T-helper 17 cell (primary cell): Measurements from ENCODE around the gene ZC3H11A. TPM values are rescaled to one million over a fixed set of nuclear protein-coding genes. Genes with fewer than 3 reads are reported as not detected.
"Not testable (repeated sequence)": the region's sequence is repeated elsewhere in the genome, so short reads cannot be mapped to it uniquely, and the experiment has no call there.

Experiments used
- ATAC-seq: fragments of 150-1000 bp; cut with Tn5 transposase; 2 replicates; pipeline ENCODE4 v1.10.0; 2021; ENCODE audit warnings: mild to moderate bottlenecking, moderate library complexity
- DNase-seq, 3 donors: peaks; one replicate each; pipeline versions ENCODE4 v3.0.0 to v3.0.0-alpha.2; 2020 to 2021
- H3K9me3 ChIP-seq: one replicate; pipeline ENCODE4 v1.7.0; 2013; ENCODE audit warnings: low read length, mild to moderate bottlenecking; ENCODE audit not compliant: control insufficient read depth, poor library complexity, severe bottlenecking
- H3K27ac Mint-ChIP-seq: one replicate; pipeline ENCODE4 v1.8.0; 2022; ENCODE audit warnings: mild to moderate bottlenecking, moderate library complexity, mixed read lengths
- H3K27me3 Mint-ChIP-seq: one replicate; pipeline ENCODE4 v1.8.0; 2022; ENCODE audit warnings: mixed read lengths
- H3K36me3 Mint-ChIP-seq: one replicate; pipeline ENCODE4 v1.8.0; 2022; ENCODE audit warnings: low read depth, mixed read lengths
- H3K4me1 Mint-ChIP-seq: one replicate; pipeline ENCODE4 v1.8.0; 2022; ENCODE audit warnings: mild to moderate bottlenecking, mixed read lengths
- H3K4me3 Mint-ChIP-seq: one replicate; pipeline ENCODE4 v1.8.0; 2022; ENCODE audit warnings: mild to moderate bottlenecking, moderate library complexity, mixed read lengths
- total RNA-seq, 4 donors: library from RNA in 2 of 4; stranded (reverse) in 2 of 4; gene quantifications; one replicate each; pipeline ENCODE4 v1.2.3 and lab custom pipeline; 2022 to 2026

The ZC3H11A gene
- total RNA-seq, 2 donors from 2014 or later: 71.8 to 80.5 TPM

DNA sequence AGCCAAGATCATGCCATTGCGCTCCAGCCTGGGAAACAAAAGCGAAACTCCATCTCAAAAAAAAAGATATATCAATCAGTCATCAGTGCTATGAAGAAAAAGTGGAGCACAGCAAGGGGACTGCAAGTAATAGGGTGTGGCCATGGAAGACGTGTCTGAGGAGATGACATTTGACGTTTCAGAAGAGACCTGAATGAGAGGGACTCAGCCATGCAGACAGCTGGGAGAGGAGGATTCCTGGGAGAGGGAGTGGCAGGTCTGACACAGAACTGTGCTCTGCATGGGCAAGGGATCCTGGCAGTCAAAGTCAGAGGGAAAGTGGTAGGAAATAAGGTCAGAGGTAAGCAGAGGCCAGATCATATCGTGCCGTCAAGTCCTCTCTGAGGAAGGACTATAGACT, 27.2 kb upstream of the ZC3H11A start:
- H3K4me1 Mint-ChIP-seq: peaks cover 43% of the 10 kb centered on the region

GRCh38 chr1:203769505-203770343, 25.7 kb upstream of the ZC3H11A start:
- ATAC-seq: no peak
- peaks cover 31% of the 10 kb centered on the region for H3K4me1 Mint-ChIP-seq

More for the DNA sequence above, 27.2 kb upstream of the ZC3H11A start:
- ATAC-seq (no peak), DNase-seq (no peak)
- Mint-ChIP-seq H3K36me3 (peaks cover 2% of the 10 kb centered on the region), H3K27me3 (no peaks in the 10 kb centered on the region), H3K4me3 (peak overlapping the region; percentile 54), H3K27ac (peak overlapping the region; percentile 87)
- no peaks in the 10 kb centered on the region for H3K9me3 ChIP-seq

DNA sequence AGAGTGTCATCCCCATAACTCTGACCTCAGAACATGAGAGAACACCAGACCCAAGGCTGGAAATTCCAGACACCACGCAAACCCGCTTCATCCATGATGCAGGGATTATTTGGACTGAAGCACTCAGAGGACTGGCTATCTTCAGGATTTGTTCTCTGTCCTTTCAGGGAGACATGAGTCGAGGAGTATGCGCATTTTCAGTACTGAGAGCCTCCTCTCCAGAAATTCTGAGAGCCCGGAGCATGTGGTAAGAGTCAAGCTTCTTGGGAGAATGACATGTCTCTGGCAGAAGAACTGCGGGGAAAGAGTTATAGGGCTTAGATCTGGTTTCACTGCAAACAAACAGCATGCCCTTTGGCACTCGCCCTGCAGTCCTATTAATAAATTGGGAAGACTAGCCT, 23.5 kb upstream of the ZC3H11A start:
- H3K4me3 Mint-ChIP-seq: no peak overlapping the region
- no peaks in the 10 kb centered on the region for H3K27me3 Mint-ChIP-seq
- peaks cover 4% of the 10 kb centered on the region for H3K36me3 Mint-ChIP-seq
- H3K9me3 ChIP-seq: no peaks in the 10 kb centered on the region
- DNase-seq: no peak
- peak overlapping the region; percentile 84 for H3K27ac Mint-ChIP-seq
- peaks cover 22% of the 10 kb centered on the region for H3K4me1 Mint-ChIP-seq
- no peak for ATAC-seq

More at GRCh38 chr1:203769505-203770343, 25.7 kb upstream of the ZC3H11A start:
- Mint-ChIP-seq H3K4me3 (no peak overlapping the region), H3K27me3 (no peaks in the 10 kb centered on the region), H3K36me3 (peaks cover 4% of the 10 kb centered on the region), H3K27ac (peak overlapping the region; percentile 87)
- no peak for DNase-seq
- H3K9me3 ChIP-seq: no peaks in the 10 kb centered on the region

GRCh38 chr1:203772836-203773235, 22.6 kb upstream of the ZC3H11A start:
- H3K9me3 ChIP-seq: no peaks in the 10 kb centered on the region
- Mint-ChIP-seq H3K27me3 (no peaks in the 10 kb centered on the region), H3K36me3 (peaks cover 4% of the 10 kb centered on the region), H3K27ac (peak overlapping the region; percentile 59), H3K4me3 (no peak overlapping the region), H3K4me1 (peaks cover 19% of the 10 kb centered on the region)
- ATAC-seq: no peak
- DNase-seq: no peak

- H3K4me3 Mint-ChIP-seq: no peak overlapping the region
- DNase-seq (no peak), ATAC-seq (no peak)
- peaks cover 2% of the 10 kb centered on the region for H3K36me3 Mint-ChIP-seq
- H3K9me3 ChIP-seq: no peaks in the 10 kb centered on the region
- H3K27me3 Mint-ChIP-seq: no peaks in the 10 kb centered on the region
- H3K4me1 Mint-ChIP-seq: peaks cover 4% of the 10 kb centered on the region
- peak overlapping the region; percentile 19 for H3K27ac Mint-ChIP-seq
Observed at GRCh38 chr1:203776636-203777035, 18.8 kb upstream of the ZC3H11A start.

DNA sequence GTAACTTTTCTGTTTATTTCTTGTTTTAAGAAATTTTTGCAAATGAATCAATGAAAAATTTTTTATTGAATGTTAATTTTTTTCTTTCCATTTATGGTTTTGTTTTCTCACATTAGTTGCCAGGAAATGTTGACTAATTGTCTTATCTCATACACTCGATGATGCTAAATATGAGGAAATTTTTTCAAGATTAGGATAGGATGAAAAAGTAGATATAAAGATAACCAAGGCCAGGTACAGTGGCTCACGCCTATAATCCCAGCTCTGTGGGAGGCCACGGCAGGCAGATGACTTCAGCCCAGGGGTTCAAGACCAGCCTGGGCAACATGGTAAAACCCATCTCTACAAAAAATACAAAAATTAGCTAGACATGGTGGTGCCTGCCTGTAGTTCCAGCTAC, 17.8 kb upstream of the ZC3H11A start:
- H3K4me3 Mint-ChIP-seq: no peak overlapping the region
- ATAC-seq (no peak), DNase-seq (no peak)
- peaks cover 4% of the 10 kb centered on the region for H3K4me1 Mint-ChIP-seq
- peaks cover 2% of the 10 kb centered on the region for H3K36me3 Mint-ChIP-seq
- H3K27me3 Mint-ChIP-seq: no peaks in the 10 kb centered on the region
- H3K9me3 ChIP-seq: no peaks in the 10 kb centered on the region
- no peak overlapping the region for H3K27ac Mint-ChIP-seq

- H3K9me3 ChIP-seq: no peaks in the 10 kb centered on the region
- Mint-ChIP-seq H3K36me3 (peaks cover 2% of the 10 kb centered on the region), H3K4me3 (no peak overlapping the region), H3K4me1 (peaks cover 4% of the 10 kb centered on the region), H3K27me3 (no peaks in the 10 kb centered on the region), H3K27ac (peak overlapping the region; percentile 39)
- no peak for ATAC-seq
- no peak for DNase-seq
Observed at GRCh38 chr1:203778146-203778545, 17.3 kb upstream of the ZC3H11A start.

GRCh38 chr1:203778789-203779188, 16.6 kb upstream of the ZC3H11A start:
- Mint-ChIP-seq H3K4me1 (peaks cover 4% of the 10 kb centered on the region), H3K36me3 (peaks cover under 1% of the 10 kb centered on the region), H3K27ac (peak overlapping the region; percentile 39), H3K4me3 (no peak overlapping the region), H3K27me3 (no peaks in the 10 kb centered on the region)
- no peaks in the 10 kb centered on the region for H3K9me3 ChIP-seq
- ATAC-seq: no peak
- no peak for DNase-seq

DNA sequence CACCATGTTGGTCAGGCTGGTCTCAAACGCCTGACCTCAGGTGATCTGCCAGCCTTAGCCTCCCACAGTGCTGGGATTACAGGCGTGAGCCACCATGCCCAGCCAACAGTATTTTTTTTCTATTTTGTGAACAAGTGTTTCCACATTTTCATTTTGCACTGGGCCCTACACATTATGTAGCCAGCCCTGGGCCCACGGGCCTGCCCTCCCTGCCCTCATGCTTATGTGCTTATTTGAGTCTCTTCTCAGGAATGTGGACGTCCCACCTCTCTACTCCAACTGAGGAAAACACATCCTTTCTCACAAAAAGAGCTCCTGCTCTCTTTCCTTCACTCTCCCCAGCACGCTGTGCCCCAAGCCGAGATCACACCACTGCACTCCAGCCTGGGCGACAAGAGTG, 13.5 kb upstream of the ZC3H11A start:
- H3K4me1 Mint-ChIP-seq: no peaks in the 10 kb centered on the region
- ATAC-seq (no peak), DNase-seq (no peak)
- no peak overlapping the region for H3K27ac Mint-ChIP-seq
- H3K4me3 Mint-ChIP-seq: no peak overlapping the region
- no peaks in the 10 kb centered on the region for H3K27me3 Mint-ChIP-seq
- H3K9me3 ChIP-seq: no peaks in the 10 kb centered on the region
- H3K36me3 Mint-ChIP-seq: no peaks in the 10 kb centered on the region

DNA sequence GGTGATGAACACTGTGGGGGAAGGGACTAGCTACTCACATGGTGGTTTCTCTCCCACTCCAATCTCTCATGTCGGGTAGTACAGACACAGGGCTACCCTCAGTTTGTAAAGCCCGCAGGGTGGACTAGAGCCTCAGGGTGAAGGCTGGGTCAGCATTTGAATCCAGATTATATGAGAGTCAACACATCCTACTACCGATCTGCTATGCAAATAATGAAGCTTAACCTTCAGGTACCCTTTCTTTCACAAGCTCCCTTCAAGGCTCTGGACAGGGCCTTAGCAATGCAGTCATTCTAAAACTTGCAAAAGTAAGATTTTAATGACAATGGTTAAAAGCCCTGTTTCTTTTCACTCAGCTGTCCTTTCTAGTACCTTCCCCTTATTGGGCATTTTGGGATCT, 5.5 kb upstream of the ZC3H11A start:
- H3K9me3 ChIP-seq: no peaks in the 10 kb centered on the region
- no peak overlapping the region for H3K4me3 Mint-ChIP-seq
- no peak for ATAC-seq
- DNase-seq: no peak
- no peaks in the 10 kb centered on the region for H3K36me3 Mint-ChIP-seq
- H3K27ac Mint-ChIP-seq: no peak overlapping the region
- no peaks in the 10 kb centered on the region for H3K27me3 Mint-ChIP-seq
- H3K4me1 Mint-ChIP-seq: peaks cover 10% of the 10 kb centered on the region

GRCh38 chr1:203791498-203791897, 3.9 kb upstream of the ZC3H11A start:
- no peak overlapping the region for H3K4me3 Mint-ChIP-seq
- H3K27ac Mint-ChIP-seq: no peak overlapping the region
- no peak for ATAC-seq
- H3K27me3 Mint-ChIP-seq: no peaks in the 10 kb centered on the region
- peaks cover 3% of the 10 kb centered on the region for H3K36me3 Mint-ChIP-seq
- no peaks in the 10 kb centered on the region for H3K9me3 ChIP-seq
- no peak for DNase-seq
- H3K4me1 Mint-ChIP-seq: peaks cover 18% of the 10 kb centered on the region

DNA sequence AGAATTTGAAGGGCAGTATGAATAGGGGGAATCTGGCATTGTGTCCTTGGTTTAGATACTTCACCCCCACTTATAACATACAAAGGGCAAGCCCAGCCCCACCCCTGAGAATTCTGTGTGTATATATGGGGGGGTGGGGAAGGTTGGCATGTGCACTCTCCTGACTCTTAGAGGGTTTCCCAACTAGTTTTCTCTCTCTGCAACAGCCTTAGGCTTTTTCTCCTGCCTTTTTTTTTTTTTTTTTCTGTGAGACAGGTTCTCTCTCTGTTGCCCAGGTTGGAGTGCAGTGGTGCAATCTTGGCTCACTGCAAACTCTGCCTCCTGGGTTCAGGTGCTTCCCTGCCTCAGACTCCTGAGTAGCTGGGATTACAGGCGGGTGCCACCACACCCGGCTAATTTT, 2.9 kb upstream of the ZC3H11A start:
- no peak for ATAC-seq
- Mint-ChIP-seq H3K4me3 (no peak overlapping the region), H3K27me3 (no peaks in the 10 kb centered on the region), H3K4me1 (peaks cover 25% of the 10 kb centered on the region), H3K27ac (no peak overlapping the region), H3K36me3 (peaks cover 5% of the 10 kb centered on the region)
- H3K9me3 ChIP-seq: no peaks in the 10 kb centered on the region
- no peak for DNase-seq

DNA sequence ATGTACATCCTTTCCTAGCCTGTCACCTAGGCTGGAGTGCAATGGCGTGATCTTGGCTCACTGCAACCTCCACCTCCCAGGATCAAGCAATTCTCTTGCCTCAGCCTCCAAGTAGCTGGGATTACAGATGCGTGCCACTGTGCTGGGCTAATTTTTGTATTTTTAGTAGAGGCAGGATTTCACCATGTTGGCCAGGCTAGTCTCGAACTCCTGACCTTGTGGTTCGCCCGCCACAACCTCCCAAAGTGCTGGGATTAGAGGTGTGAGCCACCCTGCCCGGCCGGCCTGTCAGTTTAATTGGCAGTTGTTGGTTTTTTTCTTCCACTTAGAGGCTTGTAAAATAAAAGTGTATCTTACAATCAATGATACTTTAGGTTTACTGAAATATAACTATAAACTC, 1.9 kb upstream of the ZC3H11A start:
- not testable (repeated sequence) for DNase-seq, H3K9me3 ChIP-seq, H3K27me3 Mint-ChIP-seq, H3K4me3 Mint-ChIP-seq, ATAC-seq, H3K36me3 Mint-ChIP-seq
- Mint-ChIP-seq H3K4me1 (peaks cover 34% of the 10 kb centered on the region), H3K27ac (peak overlapping the region; percentile 41)
